T1000 (cell line): ENCODE data around the gene BUB1B.

ENCODE experiments used
- DNase-seq: peaks from one replicate; lab custom pipeline; 2025; ENCODE audit warnings: mixed read lengths; lab: John Stamatoyannopoulos, UW

BUB1B gene

DNA sequence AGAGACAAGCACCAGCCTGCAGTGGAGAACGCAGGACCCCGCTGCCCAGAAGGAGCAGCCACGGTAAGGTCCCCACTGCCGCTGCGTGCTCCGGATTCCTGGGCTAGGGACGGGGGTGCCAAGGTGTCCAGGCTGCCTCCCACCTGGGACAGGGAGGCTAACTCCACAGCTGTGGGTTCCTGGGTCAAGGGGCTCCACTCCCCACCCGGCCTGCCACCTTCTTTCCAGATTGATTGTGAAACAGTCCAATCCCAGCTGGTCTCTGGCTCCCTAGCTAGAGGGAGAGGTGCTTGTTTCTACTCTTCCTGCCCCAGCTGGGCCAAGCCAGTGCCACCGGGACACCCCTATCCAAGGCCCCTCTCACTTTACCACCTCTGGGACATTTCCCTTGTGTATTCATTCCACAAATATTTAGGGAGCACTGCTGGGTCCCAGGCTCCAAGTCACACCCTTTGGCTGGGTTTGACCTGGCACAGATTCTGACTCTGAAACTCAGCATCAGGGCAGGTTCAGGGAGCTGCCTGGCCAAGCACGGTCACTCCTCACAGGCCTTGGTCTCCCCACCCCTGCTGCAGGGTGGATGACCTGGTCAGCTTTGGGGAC lies 79.9 kb downstream of the BUB1B start:
- no peak for DNase-seq

DNA sequence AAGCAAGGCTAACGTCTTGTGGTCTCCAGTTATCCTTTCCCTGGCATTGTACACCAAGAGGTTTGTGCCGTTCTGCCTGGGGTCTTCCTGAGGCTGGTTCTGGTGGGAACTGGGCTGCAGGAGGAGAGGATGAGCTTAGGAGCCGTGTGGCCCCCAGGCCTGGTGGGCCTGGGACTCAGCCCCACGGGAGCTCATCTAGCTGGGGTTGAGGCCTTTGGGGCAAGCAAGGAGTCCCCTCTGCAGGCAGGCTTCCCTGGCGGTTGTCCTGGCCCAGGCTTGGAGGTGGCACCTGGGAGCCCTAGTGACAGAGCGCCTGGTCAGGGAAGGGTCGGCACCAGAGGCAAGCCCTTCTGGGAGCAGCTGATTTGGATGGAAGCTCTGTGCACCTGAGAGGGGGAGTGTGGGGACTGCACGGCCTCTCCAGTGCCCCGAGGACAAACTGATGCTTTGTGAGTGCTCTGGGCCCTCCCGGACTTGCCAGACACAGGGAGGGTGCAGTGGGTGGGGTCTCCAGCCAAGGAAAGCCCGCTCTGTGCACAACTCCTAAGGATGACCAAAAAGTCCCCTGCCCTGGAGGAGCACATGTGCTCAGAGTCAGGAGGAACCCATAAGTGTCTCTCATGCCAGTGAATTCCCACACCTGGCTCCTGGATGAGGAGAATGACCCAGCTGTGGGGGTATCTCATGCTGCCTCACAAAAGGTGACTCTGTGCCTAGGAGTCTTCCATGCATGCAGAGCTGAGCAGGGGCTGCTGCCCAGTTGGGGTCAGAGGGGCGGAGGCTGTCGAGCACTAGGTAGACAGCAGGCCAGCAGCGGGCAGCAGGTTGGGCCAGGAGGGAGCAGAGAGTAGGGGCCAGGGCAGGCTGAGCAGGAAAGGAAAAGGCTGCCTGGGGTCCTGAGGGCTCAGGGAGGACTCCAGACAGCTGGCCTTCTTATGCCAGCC lies 80.7 kb downstream of the BUB1B start:
- DNase-seq, result no peak

DNA sequence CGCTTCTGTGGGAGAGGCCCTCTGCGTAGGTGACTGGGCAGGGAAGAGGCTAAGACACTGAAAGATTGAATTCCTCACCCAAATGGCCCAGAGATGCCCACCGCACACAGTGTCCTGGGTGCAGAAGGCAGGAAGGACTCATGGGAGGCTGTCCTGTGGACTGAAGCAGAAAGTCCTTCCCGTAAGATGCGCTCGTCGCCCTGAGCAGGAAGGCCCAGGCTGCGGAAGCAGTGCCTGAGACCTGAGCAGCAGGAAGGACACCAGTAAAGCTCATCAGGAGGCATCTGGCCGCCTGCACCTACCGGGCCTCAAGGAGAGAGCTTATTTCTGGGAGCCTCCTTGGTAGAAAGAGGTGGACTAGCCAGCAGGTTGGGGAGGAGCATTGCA lies 81.3 kb downstream of the BUB1B start:
- DNase-seq, result no peak

DNA sequence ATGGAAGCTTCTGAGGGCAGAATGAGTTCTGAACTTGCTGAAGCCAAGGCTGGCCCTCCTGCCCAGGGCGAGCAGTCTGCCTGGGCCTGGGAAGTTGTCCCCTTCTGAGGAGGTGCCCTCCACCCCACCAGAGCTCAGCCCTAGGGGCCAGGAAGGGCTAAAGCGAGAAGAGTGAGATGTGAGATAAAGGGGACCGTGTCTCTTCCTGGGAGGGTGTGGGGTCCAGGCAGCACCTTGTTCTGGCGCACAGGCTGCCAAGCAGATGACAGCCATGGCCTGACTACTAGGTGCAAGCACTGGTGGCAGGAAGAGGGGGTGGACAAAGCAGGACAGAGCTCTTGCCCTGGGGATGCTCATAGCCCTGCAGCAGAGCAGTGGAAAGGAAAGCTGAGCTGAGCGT lies 81.7 kb downstream of the BUB1B start:
- DNase-seq, result no peak

DNA sequence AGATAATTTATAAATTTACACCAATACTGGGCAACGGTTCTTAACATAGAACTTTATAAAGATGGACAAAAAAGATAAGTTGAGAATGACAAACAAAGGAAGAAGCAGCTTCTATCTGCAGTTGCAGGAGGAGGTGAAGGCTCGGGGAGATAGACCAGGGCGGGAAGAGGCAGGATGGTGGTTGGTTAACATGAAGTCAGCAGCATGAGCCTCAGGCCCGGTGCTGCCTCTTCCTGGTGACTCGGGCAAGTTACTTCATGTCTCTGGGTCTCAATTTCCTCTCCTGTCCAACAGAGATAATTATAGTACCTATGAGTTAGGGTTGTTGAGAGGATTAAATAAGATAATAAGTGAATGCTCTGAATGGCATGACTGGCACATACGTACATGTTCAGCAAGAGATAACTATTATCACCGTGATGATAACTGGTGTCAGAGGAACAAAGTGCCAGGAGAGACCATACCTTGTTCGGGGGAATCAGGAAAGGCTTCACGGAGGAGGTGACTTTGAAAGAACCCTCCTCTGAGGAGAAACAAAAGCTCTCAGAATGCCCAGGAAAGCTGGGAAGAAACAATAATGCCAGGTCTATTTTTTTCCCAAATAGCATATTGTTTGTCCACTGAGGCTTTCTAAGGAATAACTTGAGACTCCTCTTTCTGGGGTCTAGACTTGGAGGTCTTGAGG lies 82.4 kb downstream of the BUB1B start:
- no peak for DNase-seq

DNA sequence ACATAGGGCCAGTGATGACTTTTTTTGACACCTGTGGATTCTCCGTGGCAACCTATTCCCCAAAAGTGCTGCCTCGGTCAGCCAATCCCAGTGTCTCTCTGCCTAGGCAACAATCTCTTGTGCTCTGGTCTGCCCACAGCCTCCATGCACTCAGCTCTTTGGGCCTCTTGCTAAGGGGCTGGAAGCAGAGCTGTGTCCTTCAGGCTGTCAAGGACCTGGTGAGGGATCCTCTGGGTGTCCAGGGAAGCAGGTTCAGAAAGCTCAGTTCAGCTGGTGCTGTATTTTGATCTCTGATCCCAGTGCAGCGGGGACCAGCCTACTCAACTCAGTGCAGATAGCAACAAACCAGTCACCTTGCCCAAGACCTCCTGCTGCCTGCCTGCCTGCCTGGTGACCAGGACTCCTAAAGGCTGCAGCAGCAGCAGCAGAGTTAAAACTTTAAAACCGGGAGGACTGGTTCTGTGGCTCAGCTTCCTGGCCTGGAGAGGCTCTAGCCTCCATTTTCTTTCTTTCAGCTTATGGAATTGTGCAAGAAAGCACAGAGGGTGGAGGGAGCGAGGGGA lies 84.2 kb downstream of the BUB1B start:
- no peak for DNase-seq

DNA sequence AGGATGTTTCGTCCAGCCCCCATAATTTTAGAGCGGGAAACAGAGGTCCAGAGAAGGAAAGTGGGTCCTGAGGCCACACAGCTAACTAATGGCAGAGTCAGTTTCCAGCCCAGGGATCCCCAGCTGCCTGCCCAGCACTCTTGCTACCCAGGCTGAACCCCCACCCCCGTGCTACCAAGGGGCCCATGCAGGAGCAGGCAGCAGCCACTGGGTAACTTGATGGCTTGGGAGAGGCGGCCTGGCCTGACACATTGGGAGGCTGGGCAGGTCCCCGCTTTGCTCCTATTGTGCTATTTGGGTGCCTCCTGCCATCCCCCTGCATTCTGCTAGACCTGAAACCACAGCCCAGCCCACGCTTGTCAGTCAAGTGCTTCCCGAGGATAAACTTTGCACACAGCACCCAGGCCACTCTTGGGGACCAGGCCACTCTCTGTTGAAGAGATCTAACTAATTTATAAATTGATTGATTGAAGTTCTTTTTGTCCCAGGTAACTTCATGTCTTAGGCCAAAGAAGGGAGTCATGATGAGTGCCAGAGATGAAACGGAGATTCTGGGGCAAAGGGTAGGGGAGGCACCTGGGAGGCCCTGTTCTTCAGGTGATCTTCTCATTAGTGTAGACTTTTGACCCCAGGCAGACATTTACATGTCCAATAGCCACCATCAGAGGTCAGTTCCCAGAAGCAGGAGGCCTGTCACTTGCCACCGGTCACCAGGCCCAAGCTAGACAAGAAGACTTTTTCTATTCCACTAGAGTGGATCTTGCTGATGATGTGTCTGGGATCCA lies 85.0 kb downstream of the BUB1B start:
- no peak for DNase-seq

DNA sequence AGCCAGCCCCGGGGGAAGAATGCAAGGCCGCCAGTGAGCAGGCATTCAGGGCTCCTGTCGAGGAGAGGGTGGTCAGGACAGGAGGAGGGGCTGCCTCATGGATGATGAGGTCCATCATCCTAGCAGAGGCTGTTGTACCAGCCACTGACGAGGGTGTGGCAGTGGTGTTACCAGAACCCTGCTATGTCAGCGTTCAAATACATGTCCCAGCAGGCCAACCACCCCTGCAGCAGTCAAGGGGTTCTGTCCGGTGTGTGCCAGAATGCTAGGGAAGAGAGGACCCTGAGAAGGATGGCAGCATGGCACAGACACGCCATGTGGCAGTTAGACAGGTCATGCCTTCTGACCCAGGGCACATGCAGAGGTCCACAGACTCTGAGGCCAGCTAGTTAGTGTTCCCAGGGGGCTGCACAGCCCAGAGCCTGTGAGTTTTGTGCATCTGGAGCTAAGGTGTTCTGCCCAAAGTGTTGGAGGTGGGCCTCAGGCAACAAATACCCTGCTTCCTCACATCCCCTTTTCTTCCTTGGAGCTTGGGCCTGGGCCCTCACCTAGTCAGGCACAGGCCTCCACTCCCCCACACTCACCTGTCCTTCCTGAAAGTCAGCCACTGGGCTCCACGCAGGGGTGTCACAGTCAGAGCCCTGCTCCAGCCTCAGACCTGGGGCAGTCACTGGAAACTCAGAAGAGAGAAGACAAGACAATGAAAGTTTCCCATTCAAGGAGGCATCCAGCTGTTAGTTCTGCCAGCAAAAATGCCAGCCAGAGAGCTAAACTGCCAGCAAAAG lies 85.8 kb downstream of the BUB1B start:
- no peak for DNase-seq

DNA sequence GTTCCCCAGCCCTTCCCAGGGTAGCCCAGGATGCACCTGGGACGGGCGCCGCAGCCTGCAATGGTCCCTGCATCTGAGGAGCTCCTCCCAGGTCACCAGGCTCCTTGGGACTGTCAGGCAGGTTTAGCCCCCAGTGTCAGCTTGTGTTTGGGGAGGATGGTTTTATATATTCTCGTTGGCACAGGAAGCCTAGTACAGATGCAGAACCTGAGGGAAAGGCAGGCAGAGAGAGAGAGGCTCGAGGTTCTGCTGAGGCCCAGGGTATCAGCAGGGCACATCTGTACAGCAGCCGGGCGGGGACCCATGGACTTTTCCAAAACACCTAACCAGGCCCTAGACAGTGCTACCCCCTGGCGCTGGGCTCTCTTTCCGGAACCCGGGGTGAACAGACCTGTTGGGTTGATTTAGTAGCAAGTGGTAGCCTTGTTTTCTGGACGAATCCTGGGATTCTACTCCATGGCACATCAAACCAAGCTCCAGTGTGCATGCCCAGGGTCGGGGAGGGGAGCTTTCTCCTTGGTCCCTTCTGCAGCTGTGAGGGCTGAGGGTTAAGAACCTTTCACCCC lies 86.6 kb downstream of the BUB1B start:
- DNase-seq, result no peak

DNA sequence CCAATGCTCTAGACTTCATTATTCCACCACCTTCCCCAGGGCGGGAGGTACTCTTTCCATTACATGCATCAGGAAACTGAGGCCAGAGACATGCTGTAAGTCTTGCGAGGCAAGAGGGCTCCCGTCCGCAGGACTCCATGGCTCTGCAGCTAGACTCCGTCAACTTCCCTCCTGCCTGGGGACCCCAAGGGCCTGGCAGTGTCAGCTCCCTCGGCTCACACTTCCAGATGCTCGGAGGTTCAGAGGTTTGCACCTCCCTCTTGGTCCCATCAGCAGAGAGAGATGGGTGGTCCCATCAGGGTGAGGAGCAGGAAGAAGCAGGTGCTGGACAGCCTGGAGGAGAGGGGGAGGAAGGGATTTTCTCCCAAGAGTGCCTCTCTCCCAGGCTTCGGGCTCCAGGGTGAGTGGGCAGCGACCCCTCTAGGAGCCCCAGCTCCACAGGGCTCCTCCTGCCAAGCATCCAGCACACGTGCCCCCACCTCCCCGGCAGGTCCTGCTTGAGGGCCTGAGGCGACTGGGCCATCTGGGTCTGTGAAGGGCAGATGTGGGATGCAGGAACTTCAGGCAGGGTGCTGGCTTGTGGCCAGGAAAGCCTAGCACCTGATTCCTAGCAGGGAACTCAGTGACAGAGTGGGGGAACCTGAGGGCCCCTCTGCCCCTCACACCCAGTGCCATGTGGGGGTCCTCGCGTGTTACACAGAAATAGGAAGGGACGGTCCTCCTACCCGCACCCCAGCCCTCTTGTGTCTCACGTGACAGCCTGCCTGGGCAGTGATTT lies 87.3 kb downstream of the BUB1B start:
- no peak for DNase-seq

DNA sequence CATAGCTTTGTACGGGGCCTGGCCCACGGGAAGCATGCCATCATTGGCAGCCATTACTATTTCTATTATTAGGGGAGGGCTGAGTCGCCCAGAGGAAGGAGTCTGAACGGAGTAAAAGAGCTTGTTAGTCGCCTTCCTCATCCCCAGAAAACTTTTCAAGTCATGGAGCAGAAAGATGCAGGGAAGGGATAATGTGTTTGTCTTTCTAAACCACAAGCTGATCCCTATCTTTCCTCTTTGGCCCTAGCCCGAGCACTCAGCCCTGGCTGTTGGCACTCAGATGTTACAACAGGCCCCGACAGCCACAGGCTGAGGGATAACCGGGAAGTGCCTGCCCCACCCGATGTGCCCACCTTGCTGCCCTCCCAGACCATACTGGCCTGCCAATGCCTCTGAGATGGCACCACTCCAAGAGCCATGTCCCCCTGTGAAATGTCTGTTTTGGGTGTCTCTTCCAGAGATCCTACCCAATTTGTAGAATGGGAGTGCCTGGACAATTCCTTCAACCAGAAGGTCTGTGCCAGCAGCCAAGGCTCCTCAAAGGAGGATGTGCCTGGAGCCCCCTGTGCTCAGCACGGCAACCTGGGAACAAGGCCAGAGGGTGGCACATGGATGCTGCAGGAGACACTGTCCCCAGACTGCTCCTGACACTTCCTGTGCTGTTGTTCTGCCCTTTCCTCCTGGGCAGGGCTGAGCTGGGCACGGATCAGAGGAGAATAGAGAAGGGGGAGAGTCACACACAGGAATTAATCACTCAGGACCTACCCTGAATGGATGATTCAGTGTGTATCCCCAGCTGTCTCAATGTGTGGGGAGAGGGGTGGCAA lies 88.8 kb downstream of the BUB1B start:
- peak; percentile 23 for DNase-seq

DNA sequence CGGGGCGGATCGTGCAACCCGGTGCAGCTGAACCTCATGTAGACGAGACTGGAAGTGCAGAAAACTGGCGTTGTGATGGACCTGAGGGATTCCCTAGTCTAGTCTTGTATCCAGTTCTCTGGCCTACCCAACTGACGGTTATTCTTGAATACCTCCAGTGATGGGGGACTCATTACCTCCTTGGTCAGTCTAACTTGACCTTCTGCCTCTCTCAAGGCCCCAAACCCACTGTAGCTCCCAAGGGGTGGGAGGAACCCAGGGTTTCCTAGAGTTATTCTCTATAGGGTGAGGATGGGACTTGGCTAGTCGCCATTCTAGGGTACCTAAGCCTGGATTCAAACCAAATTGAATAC lies 89.4 kb downstream of the BUB1B start:
- no peak for DNase-seq

DNA sequence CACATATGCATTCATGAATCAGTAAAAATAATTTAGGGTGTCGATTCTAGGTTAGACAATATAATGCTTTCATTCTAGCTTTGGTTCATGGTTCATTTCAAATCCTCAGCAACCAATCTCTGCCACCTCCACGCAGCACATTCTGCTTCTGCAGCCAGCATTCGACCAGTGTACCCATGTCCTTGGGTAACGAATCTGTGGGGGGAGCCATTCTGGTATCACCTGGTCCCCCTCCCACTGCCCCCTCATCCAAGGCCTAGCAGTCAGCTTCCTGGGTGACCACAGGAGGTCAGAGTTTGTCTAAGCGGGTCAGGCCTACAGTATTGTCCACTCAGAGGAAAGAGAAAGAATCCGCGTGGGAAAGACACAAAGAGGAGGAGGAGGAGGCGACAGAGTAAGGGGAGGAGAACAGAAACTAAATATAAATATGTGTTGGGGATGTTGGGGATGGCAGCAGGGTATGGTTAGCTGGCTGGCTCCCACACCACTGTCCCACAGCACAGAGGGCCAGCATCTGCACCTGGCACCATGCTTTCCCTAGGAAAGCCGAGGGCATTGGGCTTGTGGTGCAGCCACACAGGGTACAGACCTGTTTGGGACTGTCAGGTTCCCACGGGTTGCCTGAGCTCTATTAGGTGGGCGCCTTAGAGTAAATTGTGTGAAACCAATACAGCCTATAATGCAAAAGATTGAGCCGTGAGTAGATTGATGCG lies 90.1 kb downstream of the BUB1B start:
- no peak for DNase-seq

DNA sequence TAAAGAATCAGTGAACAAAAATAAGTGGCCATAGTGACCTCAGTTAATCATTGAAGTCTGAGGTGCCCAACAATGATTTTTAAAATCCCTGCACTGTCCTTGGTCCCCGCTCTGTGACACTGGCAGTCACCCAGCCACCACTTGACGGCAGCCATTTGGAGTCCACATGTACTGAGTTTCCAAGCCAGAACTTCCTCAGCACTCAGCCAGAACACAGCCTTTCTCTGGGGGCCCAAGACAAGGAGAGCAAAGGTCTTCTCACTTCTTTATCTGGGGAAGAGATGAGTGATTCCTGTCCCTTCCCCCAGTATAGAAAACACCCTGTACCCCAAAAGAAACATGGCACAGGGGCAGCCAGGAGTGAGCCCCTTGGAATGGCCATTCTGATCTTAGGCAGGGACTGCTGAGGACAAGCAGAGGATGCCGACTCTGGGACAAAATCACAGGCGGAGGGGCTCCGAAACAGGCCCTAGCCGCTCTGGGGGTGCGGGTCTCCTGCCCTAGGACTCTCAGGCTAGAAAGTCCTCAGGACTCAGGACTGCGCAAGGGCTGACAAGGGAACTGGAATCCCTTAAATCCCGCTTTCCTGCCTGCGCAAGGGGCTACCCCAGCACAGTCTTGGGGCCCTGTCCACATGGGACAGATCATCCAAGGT lies 90.7 kb downstream of the BUB1B start:
- DNase-seq, result no peak

DNA sequence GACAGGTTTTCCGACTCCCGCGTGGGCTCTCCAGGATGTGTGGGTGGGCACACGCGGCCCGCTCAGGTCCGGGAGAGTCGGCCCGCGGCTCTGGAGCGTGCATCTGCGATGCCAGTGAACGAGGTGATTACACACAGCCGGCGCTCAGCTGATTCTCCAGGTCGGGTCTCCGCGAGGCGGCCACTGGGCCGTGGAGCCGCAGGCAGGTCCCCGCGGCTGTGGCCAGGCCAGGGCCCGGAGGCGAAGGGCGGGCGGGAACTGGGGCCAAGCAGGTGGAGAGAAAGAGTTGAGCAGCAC lies 91.2 kb downstream of the BUB1B start:
- no peak for DNase-seq

DNA sequence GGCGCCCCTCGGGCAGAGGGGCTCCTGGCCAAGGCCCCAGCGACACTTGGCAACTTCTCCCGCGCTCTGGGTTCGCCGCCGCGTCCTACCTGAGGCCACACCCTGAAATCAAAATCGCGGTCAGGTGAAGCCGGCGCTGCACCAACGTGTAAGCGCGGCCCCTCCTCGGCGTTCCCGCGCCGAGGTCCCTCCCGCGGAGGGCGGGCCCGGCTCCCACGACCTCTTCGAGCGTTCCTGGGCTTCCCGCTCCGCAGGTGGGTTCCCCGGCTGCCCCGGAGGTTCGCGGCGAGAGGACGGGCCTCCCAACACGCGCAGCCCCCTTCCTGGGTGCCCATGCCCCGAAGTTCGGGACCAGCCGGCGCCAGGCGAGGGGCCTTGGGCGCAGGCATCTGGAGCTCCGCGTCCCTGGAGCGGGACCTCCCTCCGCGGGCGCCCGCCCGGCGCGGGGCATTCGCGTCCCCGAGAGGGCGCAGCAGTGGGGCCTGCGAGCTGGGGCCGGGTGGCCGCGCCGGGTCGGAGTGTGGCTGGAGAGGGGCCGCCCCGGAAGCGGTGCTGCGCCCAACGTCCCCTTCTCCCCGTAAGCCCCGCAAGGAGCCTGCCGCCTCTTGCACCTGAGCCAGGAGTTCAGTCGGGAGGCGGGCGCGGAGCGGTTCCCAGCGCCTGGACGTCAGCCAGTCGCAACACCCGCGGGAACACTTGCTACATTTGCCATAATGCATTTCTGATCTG lies 91.7 kb downstream of the BUB1B start:
- DNase-seq, result no peak

DNA sequence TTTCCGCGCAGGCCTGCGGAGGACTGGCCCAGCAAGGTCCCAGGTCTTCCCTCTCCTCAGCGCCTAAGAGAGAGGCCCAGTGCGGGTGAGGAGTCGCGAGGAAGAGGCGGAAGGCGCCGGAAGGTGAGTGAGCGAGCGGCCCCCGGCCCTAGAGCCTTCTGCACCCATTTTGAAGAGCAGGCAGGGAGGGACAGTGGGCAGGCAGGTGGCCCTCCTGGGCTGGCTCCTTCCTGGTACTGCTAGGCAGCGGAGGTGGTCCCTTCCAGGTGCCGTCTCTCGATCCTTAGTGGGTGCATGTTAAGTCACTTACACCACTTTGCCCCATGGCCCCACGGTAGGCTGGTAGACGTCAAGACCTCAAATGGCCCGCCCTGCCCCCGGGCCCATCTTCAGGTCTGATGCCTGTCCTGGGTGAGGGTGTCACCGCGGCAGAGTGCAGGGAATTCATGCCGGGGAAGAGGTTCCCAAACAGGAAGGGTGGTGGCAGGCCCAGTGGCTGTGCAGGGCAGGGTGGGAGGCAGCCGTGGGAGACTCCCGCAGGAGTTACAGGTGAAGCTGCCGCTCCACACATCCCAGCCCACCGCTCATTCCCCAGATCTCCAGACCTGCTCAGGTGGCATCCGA lies 92.4 kb downstream of the BUB1B start:
- no peak for DNase-seq
